Loucy (cell line): ENCODE results near the gene BCAS2.

Experiments used
- H2AFZ ChIP-seq: fragments of 200-600 bp; sonication (generic); 2 replicates; pipeline ENCODE4 v1.6.0; 2016; ENCODE audit warnings: antibody characterized with exemption, mild to moderate bottlenecking, low read length, moderate library complexity
- H3F3A ChIP-seq: fragments of 200-600 bp; 2 replicates; pipeline ENCODE4 v1.6.0; 2016; ENCODE audit warnings: antibody characterized with exemption, low read depth, mild to moderate bottlenecking
- H3K27me3 ChIP-seq: fragments of 200-600 bp; sonication (generic); 2 replicates; pipeline ENCODE4 v1.6.1; 2014; ENCODE audit warnings: low read length, mild to moderate bottlenecking; ENCODE audit not compliant: insufficient read depth, poor library complexity, severe bottlenecking
- H3K36me3 ChIP-seq: fragments of 200-600 bp; sonication (generic); 2 replicates; pipeline ENCODE4 v1.6.1; 2016; ENCODE audit warnings: low read length; ENCODE audit not compliant: insufficient read depth
- H3K4me1 ChIP-seq: fragments of 200-600 bp; sonication (generic); 2 replicates; pipeline ENCODE4 v1.5.1; 2014; ENCODE audit warnings: low read length, mild to moderate bottlenecking; ENCODE audit not compliant: insufficient read depth, poor library complexity, severe bottlenecking
- H3K4me2 ChIP-seq: fragments of 200-600 bp; sonication (generic); 2 replicates; pipeline ENCODE4 v1.6.0; 2014; ENCODE audit warnings: antibody characterized with exemption, low read length, low read depth, mild to moderate bottlenecking; ENCODE audit not compliant: poor library complexity, severe bottlenecking
- H3K4me3 ChIP-seq: fragments of 200-600 bp; sonication (generic); 2 replicates; pipeline ENCODE4 v1.5.1; 2014; ENCODE audit warnings: low read length, mild to moderate bottlenecking, mixed read lengths; ENCODE audit not compliant: poor library complexity, severe bottlenecking
- H3K79me2 ChIP-seq: fragments of 200-600 bp; sonication (generic); 2 replicates; pipeline ENCODE4 v1.6.1; 2014; ENCODE audit warnings: low read length; ENCODE audit not compliant: insufficient read depth
- H3K9ac ChIP-seq: fragments of 200-600 bp; sonication (generic); 2 replicates; pipeline ENCODE4 v1.6.0; 2014; ENCODE audit warnings: mild to moderate bottlenecking, low read depth, low read length, moderate library complexity; ENCODE audit not compliant: poor library complexity, severe bottlenecking
- H3K9me2 ChIP-seq: fragments of 200-600 bp; sonication (generic); replicated peaks from 2 replicates; pipeline ENCODE4 v1.6.1; 2016; ENCODE audit warnings: low read depth, low read length, mixed read lengths
- H3K9me3 ChIP-seq: fragments of 200-600 bp; sonication (generic); 2 replicates; pipeline ENCODE4 v1.6.1; 2014; ENCODE audit warnings: mild to moderate bottlenecking, antibody characterized with exemption, low read length, low read depth; ENCODE audit not compliant: insufficient read depth
- H4K20me1 ChIP-seq: fragments of 200-600 bp; sonication (generic); 2 replicates; pipeline ENCODE4 v1.6.0; 2014; ENCODE audit warnings: antibody characterized with exemption, low read length, mild to moderate bottlenecking; ENCODE audit not compliant: insufficient read depth, poor library complexity, severe bottlenecking
- EZH2phosphoT487 ChIP-seq: fragments of 200-600 bp; IDR thresholded peaks from 2 replicates; pipeline ENCODE4 v1.6.1; 2018; ENCODE audit warnings: antibody characterized with exemption, mild to moderate bottlenecking, moderate library complexity, borderline replicate concordance
- TF ChIP-seq, protein P1 (sequence below): fragments of 200-600 bp; sonication (generic); conservative IDR thresholded peaks from 2 replicates; pipeline ENCODE4 v1.5.1; 2014; ENCODE audit warnings: mild to moderate bottlenecking, antibody characterized with exemption, low read length

BCAS2 gene

DNA sequence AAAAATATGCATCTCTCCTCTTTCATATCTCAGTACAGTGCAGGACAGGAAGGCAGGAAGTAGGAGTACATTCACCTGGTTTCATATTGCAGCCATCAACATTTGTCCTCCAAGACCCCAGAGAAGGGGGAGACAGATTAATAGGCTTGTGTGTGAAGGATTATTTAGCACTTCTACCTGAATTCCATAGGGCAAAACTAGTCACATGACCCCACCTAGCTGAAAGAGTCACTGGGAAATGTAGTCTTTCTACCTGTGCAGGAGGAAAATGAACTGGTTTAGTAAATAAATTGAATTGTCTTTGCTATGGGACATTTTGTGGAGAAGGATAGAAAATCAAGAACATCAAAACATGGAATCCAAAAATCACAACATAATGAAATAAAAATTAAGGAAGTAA, 56.5 kb downstream of the BCAS2 start:
- TF ChIP-seq, protein P1, sequence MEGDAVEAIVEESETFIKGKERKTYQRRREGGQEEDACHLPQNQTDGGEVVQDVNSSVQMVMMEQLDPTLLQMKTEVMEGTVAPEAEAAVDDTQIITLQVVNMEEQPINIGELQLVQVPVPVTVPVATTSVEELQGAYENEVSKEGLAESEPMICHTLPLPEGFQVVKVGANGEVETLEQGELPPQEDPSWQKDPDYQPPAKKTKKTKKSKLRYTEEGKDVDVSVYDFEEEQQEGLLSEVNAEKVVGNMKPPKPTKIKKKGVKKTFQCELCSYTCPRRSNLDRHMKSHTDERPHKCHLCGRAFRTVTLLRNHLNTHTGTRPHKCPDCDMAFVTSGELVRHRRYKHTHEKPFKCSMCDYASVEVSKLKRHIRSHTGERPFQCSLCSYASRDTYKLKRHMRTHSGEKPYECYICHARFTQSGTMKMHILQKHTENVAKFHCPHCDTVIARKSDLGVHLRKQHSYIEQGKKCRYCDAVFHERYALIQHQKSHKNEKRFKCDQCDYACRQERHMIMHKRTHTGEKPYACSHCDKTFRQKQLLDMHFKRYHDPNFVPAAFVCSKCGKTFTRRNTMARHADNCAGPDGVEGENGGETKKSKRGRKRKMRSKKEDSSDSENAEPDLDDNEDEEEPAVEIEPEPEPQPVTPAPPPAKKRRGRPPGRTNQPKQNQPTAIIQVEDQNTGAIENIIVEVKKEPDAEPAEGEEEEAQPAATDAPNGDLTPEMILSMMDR: no peak
- TF ChIP-seq EZH2phosphoT487: no peak
- H3K36me3 ChIP-seq: no peaks in the 10 kb centered on the region
- H3K4me3 ChIP-seq: no peak overlapping the region
- H3F3A ChIP-seq: no peaks in the 10 kb centered on the region
- H2AFZ ChIP-seq: 0 out of 2 replicates have a peak overlapping the region, but pooled peaks have one; percentile 55
- H3K4me2 ChIP-seq: no peak overlapping the region
- no peaks in the 10 kb centered on the region for H3K9me2 ChIP-seq
- peaks cover 3% of the 10 kb centered on the region for H3K4me1 ChIP-seq
- no peaks in the 10 kb centered on the region for H3K27me3 ChIP-seq
- no peak overlapping the region for H3K9ac ChIP-seq
- no peaks in the 10 kb centered on the region for H3K79me2 ChIP-seq
- H4K20me1 ChIP-seq: no peaks in the 10 kb centered on the region
- no peaks in the 10 kb centered on the region for H3K9me3 ChIP-seq

DNA sequence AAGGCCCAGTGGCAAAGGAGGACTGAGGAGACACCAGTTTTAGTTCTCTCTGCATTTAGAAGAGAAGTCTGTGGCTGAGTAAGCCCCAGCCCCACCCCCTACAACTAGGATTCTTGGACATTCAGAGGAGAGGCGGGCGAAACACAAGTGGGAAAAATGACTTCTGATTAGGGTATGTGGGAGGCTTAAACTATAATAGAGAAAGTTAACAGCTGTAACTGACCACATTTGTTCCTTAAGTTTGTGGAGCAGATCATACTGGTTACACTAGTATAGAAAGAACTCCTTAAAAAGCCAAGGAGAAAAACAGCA, 59.2 kb downstream of the BCAS2 start:
- no peak for TF ChIP-seq EZH2phosphoT487
- TF ChIP-seq, protein P1: no peak
- H3K4me3 ChIP-seq: no peak overlapping the region
- no peak overlapping the region for H3K9ac ChIP-seq
- no peaks in the 10 kb centered on the region for H3F3A ChIP-seq
- no peaks in the 10 kb centered on the region for H3K27me3 ChIP-seq
- H3K4me2 ChIP-seq: no peak overlapping the region
- H3K4me1 ChIP-seq: peaks cover 3% of the 10 kb centered on the region
- no peaks in the 10 kb centered on the region for H3K36me3 ChIP-seq
- H2AFZ ChIP-seq: no peak overlapping the region
- H4K20me1 ChIP-seq: no peaks in the 10 kb centered on the region
- H3K79me2 ChIP-seq: no peaks in the 10 kb centered on the region
- no peaks in the 10 kb centered on the region for H3K9me2 ChIP-seq
- no peaks in the 10 kb centered on the region for H3K9me3 ChIP-seq

DNA sequence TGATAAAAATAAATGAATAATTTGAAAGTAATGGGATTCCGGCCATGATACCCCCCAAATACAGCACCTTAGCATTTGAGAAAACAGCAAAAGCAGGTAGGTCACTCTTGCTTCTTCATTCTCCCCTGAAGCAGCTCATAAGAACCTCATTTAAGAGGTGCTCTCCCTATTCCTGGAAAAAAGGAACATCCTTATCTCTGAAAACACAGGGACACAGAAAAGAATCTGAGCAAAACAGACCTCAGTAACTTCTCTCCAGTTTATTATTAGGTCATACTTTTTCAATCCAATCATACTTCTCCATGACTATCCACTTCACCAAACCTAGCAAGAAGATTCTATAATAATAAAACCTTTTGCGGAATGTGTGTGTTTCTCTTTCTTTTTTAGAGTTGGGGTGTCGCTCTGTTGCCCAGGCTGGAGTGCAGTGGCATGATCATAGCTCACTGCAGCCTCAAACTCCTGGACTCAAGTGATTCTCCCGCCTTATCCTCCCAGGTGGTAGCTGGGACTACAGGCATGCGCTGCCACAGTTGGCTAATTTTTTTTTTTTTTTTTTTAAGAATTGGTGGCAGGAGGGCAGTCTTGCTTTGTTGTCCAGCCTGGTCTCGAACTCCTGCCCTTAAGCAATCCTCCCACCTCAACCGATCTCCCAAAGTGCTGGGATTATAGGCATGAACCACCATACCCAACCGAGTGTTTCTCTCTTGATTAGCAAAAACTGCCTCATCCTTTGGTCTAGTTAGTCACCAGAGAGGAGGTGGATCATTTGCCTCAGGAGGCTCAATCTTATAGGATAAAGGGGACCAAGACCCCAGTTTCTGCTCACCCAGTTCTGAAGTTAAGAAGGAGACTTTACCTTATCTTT, 59.8 kb downstream of the BCAS2 start:
- Histone ChIP-seq H3K27me3 (no peaks in the 10 kb centered on the region), H3K4me3 (no peak overlapping the region), H2AFZ (no peak overlapping the region), H4K20me1 (no peaks in the 10 kb centered on the region), H3K4me1 (peaks cover 3% of the 10 kb centered on the region), H3F3A (no peaks in the 10 kb centered on the region), H3K9me2 (no peaks in the 10 kb centered on the region), H3K9me3 (no peaks in the 10 kb centered on the region), H3K36me3 (no peaks in the 10 kb centered on the region), H3K9ac (no peak overlapping the region), H3K79me2 (no peaks in the 10 kb centered on the region), H3K4me2 (no peak overlapping the region)
- TF ChIP-seq EZH2phosphoT487: no peak
- TF ChIP-seq, protein P1: no peak
